Stimulated activated CD8-positive, alpha-beta memory T cell treated with anti-CD3 and anti-CD28 coated beads, Interleukin-2, amount 100 ng/mL, for 48 hours (primary cell): Measurements from ENCODE around the gene FRYL.
"Not testable (repeated sequence)": the region's sequence is repeated elsewhere in the genome, so short reads cannot be mapped to it uniquely, and the experiment has no call there.

Source experiments
- DNase-seq, 2 donors: peaks; one replicate each; pipeline ENCODE4 v3.0.0-alpha.2; 2020; ENCODE audit warnings: low read depth in 2 of 2

The FRYL gene

GRCh38 chr4:48698029-48698971, 81.8 kb downstream of the FRYL start:
- no peak for DNase-seq

- not testable (repeated sequence) for DNase-seq
These were observed 82.6 kb downstream of the FRYL start for GRCh38 chr4:48697516-48697915.

DNA sequence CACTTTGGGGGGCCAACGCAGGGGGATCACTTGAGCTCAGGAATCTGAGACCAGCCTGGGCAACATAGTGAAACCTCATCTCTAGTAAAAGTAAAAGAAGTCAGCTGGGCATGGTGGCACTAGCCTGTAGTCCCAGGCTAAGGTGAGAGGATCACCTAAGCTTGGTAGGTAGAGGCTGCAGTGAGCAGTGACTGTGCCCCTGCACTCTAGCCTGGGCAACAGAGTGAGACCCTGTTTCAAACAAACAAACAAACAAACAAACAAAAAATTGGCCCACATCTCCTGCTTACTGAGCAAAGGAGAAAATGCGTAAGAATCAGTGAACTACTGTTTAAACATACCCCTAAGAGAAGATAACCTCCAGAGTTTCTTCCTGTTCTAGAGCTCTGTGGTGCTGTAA, 85.3 kb downstream of the FRYL start:
- no peak for DNase-seq

DNA sequence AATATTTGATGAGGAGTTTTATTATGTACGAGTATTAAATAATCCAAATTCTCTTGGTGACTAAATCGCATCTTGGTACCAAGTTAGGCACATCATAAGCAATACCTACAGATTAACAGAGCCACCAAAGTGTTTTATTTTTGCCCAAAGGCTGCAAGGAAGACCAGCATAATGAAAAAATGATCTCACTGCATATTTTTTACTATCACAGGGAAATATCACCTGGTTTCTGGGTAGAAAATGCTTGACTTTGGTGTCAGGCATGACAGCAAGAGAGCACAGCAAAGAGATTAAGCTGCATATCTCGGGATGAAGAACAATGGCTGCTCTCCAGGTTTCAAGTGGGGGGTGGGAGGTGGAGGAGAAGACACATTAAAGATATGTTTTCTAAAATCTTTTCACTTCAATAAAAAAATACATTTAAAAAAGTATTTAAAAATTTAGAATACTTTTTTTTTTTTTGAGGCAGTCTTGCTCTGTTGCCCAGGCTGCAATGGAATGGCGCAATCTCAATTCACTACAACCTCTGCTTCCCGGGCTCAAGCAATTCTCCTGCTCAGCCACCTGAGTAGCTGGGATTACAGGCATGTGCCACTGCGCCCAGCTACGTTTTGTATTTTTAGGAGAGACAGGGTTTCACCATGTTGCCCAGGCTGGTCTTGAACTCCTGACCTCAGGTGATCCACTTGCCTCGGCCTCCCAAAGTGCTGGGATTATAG, 86.1 kb downstream of the FRYL start:
- DNase-seq = no peak

GRCh38 chr4:48692897-48693296, 87.2 kb downstream of the FRYL start:
- no peak for DNase-seq

DNA sequence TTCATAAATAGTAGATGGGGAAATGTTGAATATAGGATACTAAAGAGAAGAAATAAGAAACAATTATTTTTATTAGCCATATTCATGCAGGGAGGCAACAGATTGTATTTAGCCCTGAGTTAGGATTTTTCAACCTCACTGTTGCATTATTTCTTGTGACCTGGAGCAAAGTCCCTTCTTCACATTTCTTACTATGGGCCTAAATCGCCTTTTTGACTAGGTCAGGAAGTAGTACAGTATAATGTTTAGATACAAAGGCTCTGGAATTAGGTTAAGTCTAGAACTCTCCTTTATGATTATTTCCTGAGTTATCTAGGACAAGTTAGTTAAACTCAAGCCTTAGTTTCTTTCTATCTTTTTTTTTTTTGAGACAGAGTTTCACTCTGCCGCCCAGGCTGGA, 88.0 kb downstream of the FRYL start:
- DNase-seq = no peak

DNA sequence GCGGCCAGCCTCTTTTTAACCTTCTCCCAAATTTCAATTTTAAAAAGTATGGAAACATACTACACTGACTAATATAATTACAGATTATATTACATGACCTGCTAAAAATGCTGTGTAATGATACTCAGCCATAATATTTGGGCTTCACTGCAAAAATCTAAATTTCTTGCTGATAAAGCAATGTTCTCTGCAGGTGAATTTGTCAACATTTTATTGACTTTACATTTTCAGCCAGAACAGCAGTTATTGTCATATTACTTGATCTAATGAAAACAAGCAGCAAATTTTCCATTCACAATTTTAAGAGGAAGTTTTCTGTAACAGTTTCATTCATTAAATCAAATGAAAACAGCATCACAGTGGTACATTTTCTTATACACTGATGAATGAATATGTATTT, 91.1 kb downstream of the FRYL start:
- DNase-seq = no peak

- DNase-seq = no peak
These were observed 92.6 kb downstream of the FRYL start for GRCh38 chr4:48687313-48688051.

DNA sequence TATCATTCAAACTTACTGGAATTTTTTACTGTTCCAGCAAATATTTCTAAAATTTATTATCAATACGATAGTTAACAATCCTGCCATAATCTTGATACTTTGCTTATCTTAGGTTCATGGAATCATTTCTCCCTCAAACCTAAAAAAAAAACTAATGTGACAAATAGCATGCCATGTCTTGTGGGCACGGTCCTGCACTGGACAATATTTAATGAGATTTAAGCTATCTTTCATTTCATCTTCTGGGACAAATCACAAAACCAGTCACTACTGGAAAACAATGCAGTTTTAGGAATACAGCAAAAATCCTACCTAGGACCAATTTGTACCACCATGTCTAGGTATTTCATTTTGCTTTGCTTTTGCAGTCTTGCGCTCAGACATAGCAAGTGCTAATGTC, 93.7 kb downstream of the FRYL start:
- no peak for DNase-seq

DNA sequence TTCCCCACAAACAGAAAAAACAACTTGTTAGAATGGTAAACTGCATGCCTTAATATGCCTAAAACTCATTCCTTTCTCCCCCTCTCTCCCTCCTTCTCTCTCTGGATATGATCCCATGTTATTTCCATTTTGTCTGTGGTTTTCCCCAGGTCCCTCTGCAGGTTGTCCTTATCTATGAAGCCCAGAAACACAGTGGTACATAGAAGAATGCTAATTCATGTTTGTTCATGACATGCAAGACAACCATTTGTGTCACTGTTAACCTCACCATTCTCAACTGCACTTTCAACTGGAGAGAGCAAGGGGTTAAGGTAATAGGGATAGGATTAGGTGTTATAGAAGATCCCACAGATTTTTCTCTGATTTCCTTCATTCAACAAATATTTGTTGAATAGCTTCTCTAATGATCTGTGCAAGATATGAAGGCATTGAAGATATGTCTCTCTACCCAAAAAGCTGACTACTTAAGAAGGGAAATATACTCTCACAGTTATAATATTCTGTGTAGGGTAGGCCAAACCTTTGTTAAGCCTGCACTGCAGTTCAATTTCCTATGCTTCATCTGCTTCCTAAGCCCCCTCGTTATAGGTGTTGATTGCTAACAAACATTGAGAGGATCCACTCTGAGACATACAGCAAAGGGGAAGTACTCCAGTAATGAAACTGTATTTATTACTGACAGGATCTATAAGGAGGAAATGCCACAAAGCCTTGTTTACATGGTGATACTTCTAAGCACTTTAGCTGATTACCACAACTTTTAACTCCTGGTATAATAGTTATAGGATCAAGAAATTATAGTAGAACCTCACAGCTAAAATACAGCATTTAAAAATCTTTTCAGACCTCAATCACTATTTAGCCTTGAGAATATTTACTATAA, 96.1 kb downstream of the FRYL start:
- DNase-seq = no peak

- not testable (repeated sequence) for DNase-seq
These were observed 97.2 kb downstream of the FRYL start for GRCh38 chr4:48682870-48683269.

GRCh38 chr4:48681856-48682255, 98.2 kb downstream of the FRYL start:
- DNase-seq = no peak

- no peak for DNase-seq
These were observed 99.1 kb downstream of the FRYL start for GRCh38 chr4:48680848-48681568.

DNA sequence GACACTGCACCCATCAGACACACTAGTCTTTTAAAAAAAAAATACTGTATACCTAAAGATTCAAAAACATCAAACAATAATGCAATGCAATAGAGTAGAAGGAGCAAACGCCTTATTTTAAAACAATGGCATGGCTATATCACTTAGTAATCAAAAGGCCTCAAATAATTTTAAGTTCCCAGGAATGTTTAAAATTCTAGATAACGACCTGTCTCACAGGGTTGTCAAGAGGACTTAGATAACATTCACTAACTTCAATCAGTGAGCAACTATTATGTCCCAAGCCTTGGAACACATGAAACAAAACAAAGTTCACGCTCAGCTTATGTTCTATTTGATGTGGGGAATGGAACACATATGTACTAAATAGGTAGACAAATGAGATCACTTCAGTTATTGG, 106.5 kb downstream of the FRYL start:
- no peak for DNase-seq

DNA sequence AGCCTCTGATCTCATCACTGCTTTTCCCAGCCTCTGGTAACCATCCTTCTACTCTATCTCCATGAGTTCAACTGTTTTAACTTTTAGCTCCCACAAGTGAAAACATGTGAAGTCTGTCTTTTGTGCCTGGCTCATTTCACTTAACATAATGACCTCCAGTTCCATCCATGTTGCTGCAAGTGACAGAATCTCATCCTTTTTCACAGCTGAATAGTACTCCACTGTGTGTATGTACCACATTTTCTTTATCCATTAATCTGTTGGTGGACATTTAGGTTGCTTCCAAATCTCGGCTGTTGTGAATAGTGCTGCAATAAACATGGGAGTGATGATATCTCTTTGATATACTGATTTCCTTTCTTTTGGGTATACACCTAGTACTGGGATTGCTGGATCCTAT, 109.5 kb downstream of the FRYL start:
- DNase-seq = no peak

DNA sequence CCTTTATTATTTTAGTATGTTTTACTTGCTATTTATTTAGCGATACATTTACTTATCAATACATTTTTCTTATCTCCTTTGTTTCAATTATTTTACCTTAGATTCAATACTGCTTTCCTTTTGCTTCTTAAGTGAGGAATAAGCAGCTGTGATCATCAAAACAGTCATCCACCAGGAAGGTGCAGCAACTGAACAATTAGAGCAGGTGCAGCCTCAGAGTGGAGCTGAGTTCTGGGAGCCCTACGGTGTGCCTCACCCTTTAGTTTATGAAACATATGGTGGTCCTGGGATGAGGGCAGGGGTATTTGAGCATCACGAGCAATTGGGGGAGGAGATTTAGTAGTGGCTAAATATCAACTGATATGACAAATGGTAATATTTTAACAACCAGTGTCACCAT, 111.0 kb downstream of the FRYL start:
- no peak for DNase-seq

DNA sequence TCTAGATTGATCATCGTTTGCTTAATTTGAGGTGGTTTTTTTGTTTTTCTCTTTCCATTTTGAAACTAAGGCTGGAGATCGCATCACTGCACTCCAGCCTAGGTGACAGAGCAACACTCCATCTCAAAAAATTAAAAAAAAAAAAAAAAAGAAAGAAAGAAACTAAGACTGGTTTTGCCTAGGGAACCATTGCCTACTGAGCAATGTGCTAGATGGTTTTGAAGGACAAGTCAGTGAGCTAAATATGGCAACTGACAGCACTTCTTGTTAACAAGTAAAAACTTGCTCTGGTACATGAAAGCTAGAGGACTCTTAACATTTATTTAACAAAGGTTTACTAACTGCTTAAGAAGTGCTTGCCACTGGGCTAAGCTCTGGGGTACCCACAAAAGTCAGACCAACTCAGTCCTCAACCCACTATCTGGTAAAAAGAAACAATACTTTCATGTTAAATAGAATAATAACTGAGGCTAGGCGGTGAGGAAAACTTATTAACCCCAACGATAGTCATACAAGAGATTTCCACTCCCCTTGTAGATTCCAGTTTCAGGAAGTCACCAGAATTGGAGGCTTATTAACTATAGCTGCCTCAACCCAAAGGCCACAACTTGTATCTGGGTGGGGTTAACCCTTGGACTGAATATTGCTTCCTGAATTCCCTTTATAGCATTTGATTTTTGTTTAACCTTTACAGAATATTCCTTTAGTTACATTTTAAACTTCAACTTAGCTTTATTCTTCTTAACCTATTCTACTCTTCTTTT, 111.6 kb downstream of the FRYL start:
- no peak for DNase-seq

- no peak for DNase-seq
These were observed 112.9 kb downstream of the FRYL start for GRCh38 chr4:48667148-48667547.

DNA sequence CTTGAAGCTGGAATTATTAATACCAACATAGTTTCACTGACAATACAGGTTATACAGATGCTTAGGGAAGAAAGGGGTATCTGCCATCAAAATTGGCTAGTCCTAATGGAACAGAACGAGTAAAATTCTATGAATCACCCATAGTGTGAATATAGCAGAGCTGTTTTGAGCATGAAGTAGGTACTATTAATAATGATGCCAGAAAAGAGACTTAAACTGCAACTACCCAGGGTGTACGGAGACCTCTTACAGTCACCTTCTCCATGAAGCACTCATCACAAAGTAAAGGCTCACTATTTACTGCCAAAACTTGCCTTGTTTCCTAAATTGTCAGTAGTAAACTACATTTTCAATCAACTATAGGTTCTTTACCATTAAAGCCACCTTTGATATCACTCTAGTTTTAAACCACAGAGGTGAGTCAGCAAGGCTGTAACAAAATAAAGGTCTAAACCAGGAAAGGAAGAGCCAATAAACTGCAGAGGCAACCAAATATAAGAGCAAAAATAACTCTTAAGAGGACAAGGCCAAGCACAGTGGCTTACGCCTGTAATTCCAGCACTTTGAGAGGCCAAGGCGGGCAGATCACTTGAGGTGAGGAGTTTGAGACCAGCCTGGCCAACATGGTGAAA, 114.4 kb downstream of the FRYL start:
- DNase-seq = no peak
